Parathyroid adenoma (tissue), 2 donors: ENCODE measurements around the gene SLC25A26.

ENCODE experiments used
- H2AFZ ChIP-seq: fragments of 300-600 bp; sonication (generic); one replicate; pipeline ENCODE4 v1.7.0; 2017; ENCODE audit warnings: antibody characterized with exemption, mild to moderate bottlenecking
- H3K27ac ChIP-seq: fragments of 300-600 bp; sonication (generic); one replicate; pipeline ENCODE4 v1.7.0; 2017
- H3K27me3 ChIP-seq: fragments of 300-600 bp; sonication (generic); one replicate; pipeline ENCODE4 v1.7.0; 2017; ENCODE audit warnings: low read length; ENCODE audit not compliant: control insufficient read depth, insufficient read depth
- H3K36me3 ChIP-seq: fragments of 300-600 bp; sonication (generic); one replicate; pipeline ENCODE4 v1.7.0; 2017; ENCODE audit warnings: low read length; ENCODE audit not compliant: control insufficient read depth, insufficient read depth
- H3K4me1 ChIP-seq: fragments of 300-600 bp; sonication (generic); one replicate; pipeline ENCODE4 v1.7.0; 2017; ENCODE audit warnings: control low read depth
- H3K4me2 ChIP-seq: fragments of 300-600 bp; sonication (generic); one replicate; pipeline ENCODE4 v1.7.0; 2017; ENCODE audit warnings: low read length
- H3K4me3 ChIP-seq: fragments of 300-600 bp; sonication (generic); one replicate; pipeline ENCODE4 v1.7.0; 2017; ENCODE audit warnings: low read depth, low read length
- H3K79me2 ChIP-seq: fragments of 300-600 bp; sonication (generic); one replicate; pipeline ENCODE4 v1.7.0; 2017; ENCODE audit warnings: control low read depth
- H3K9ac ChIP-seq: fragments of 300-600 bp; sonication (generic); one replicate; pipeline ENCODE4 v1.7.0; 2017; ENCODE audit warnings: mild to moderate bottlenecking
- H3K9me3 ChIP-seq: fragments of 300-600 bp; sonication (generic); one replicate; pipeline ENCODE4 v1.7.0; 2017; ENCODE audit warnings: low read length; ENCODE audit not compliant: control insufficient read depth
- TF ChIP-seq, protein P1 (sequence below): fragments of 300-600 bp; sonication (generic); IDR thresholded peaks from one replicate; pipeline ENCODE4 v1.7.0; 2017; ENCODE audit warnings: antibody characterized with exemption, mild to moderate bottlenecking
- donor health status: primary hyperparathyroidism.

Gene SLC25A26

DNA sequence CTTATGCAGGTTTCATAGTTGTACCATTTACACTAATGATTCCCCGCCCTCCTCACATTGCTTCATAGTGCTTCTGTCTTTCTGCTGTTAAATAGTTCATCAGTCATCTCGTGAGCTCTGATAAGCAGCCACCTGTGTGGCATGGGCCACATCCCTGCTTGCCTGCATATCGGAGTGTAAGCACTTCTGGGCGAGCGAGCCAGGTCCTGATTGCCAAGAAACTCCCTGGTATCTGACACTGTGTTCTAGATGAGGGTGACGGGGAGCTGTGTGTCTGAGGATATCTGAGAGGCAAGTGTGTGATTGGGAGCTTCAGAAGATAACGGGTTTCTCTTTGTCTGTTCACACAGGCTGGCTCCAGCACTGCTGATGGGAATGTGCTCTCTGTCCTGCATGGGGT is 149.4 kb downstream of the SLC25A26 start:
- H3K27ac ChIP-seq: no peak overlapping the region
- no peaks in the 10 kb centered on the region for H3K79me2 ChIP-seq
- no peak overlapping the region for H3K4me3 ChIP-seq

DNA sequence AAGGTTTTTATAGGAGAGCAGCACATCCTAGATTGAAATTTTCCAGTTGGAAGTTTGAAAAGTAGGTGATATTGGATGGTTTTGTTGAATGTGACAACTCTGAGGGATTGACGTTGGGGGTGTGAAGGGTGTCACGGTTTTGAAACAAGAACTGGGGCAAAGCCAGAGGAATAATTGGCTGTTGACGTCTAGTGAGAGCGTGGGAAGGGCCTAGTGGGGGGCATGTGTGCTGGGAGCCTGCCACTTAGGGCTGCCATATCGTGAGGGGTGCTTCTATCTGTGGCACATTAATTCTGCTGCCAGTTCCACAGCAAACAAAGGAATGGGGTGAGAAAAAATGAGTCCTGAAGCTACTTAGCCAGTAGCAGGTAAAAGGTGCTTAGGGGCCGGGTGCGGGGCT is 150.6 kb downstream of the SLC25A26 start:
- H3K27me3 ChIP-seq: no peaks in the 10 kb centered on the region
- no peaks in the 10 kb centered on the region for H3K9me3 ChIP-seq
- no peak overlapping the region for H3K9ac ChIP-seq
- no peak overlapping the region for H3K4me3 ChIP-seq
- H3K4me1 ChIP-seq: no peaks in the 10 kb centered on the region
- TF ChIP-seq, protein P1, sequence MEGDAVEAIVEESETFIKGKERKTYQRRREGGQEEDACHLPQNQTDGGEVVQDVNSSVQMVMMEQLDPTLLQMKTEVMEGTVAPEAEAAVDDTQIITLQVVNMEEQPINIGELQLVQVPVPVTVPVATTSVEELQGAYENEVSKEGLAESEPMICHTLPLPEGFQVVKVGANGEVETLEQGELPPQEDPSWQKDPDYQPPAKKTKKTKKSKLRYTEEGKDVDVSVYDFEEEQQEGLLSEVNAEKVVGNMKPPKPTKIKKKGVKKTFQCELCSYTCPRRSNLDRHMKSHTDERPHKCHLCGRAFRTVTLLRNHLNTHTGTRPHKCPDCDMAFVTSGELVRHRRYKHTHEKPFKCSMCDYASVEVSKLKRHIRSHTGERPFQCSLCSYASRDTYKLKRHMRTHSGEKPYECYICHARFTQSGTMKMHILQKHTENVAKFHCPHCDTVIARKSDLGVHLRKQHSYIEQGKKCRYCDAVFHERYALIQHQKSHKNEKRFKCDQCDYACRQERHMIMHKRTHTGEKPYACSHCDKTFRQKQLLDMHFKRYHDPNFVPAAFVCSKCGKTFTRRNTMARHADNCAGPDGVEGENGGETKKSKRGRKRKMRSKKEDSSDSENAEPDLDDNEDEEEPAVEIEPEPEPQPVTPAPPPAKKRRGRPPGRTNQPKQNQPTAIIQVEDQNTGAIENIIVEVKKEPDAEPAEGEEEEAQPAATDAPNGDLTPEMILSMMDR: no peak
- no peak overlapping the region for H3K27ac ChIP-seq
- H3K79me2 ChIP-seq: no peaks in the 10 kb centered on the region
- H3K4me2 ChIP-seq: no peak overlapping the region
- H3K36me3 ChIP-seq: no peaks in the 10 kb centered on the region
- H2AFZ ChIP-seq: no peak overlapping the region

More for the DNA sequence above, 149.4 kb downstream of the SLC25A26 start:
- Histone ChIP-seq H3K9ac (no peak overlapping the region), H3K4me2 (no peak overlapping the region), H3K27me3 (no peaks in the 10 kb centered on the region), H2AFZ (no peak overlapping the region), H3K36me3 (no peaks in the 10 kb centered on the region), H3K4me1 (no peaks in the 10 kb centered on the region), H3K9me3 (no peaks in the 10 kb centered on the region)
- TF ChIP-seq, protein P1: no peak

DNA sequence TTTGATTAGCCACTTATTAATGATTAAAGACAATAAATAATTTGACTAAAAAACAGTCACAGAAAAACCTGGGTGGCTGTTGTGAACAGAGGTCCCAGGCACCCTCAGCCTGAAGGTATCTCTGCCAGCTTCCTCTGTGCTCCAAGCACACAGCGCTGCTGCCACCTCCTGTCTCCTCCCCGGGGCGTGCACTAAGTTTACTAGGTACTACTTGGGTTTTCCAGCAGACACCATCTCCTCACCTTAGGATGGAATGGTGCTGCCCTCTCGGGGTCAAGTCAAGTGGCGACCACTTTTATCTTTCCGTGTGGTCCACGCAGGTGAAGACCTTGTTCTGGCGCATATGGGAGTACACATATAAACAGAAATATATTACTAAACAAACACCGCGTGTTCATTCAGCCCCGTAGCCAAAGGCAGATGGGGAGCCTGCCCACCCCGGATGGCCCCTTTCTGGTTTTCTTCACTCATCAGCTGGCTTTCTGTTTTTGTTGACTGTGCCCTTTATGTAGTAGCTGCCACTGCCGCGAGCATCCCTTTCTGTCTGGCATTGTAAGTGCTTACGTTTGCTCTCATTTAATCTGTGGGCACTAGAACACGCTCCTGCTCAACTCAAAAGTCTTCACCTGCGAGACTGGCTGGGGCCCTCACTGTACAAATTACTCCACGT is 152.0 kb downstream of the SLC25A26 start:
- H2AFZ ChIP-seq: no peak overlapping the region
- H3K79me2 ChIP-seq: no peaks in the 10 kb centered on the region
- H3K27ac ChIP-seq: no peak overlapping the region
- no peaks in the 10 kb centered on the region for H3K27me3 ChIP-seq
- no peaks in the 10 kb centered on the region for H3K4me1 ChIP-seq
- TF ChIP-seq, protein P1: no peak
- no peak overlapping the region for H3K9ac ChIP-seq
- H3K4me3 ChIP-seq: no peak overlapping the region
- H3K4me2 ChIP-seq: no peak overlapping the region
- H3K36me3 ChIP-seq: no peaks in the 10 kb centered on the region
- no peaks in the 10 kb centered on the region for H3K9me3 ChIP-seq

DNA sequence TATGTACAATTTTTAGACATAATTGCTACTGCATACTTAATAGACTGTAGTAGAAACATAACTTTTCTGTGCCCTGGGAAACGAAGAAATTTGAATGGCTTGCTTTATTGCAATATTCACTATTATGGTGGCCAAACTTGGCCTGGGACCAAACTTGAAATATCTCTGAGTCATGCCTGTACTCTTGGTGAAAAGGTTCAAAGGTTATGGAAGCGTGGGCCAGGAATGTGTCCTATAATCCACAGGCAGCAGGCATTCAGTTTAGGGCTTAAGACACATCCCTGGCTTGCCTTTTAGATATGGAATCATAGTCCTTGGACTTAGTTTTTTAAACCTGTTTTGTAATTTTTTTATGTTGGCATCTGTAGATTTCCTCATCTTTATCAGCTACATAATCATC is 155.8 kb downstream of the SLC25A26 start:
- TF ChIP-seq, protein P1: no peak
- no peaks in the 10 kb centered on the region for H3K27me3 ChIP-seq
- H3K9me3 ChIP-seq: no peaks in the 10 kb centered on the region
- no peak overlapping the region for H2AFZ ChIP-seq
- no peak overlapping the region for H3K4me3 ChIP-seq
- H3K27ac ChIP-seq: no peak overlapping the region
- H3K4me1 ChIP-seq: no peaks in the 10 kb centered on the region
- no peaks in the 10 kb centered on the region for H3K79me2 ChIP-seq
- H3K9ac ChIP-seq: no peak overlapping the region
- no peak overlapping the region for H3K4me2 ChIP-seq
- H3K36me3 ChIP-seq: no peaks in the 10 kb centered on the region

DNA sequence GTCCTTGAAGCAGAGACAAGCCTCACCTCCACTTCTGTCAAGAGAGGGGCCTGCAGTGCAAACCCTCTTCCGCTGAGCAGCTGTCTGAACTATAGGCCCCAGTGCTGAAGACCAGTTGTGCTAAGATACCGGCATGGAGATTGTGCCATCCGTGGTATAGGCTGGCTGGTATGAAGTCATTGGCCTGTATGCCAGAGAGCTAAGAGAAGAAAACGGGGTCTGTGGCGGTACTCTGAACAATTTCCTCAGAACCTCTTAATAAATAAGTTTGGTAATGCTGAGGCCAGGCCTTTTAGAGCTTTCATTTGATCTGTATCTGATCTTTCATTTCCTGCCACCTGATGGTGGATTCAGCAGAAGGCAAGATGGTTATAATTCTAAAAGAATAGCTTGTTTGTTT is 157.0 kb downstream of the SLC25A26 start:
- H3K27ac ChIP-seq: no peak overlapping the region
- H3K4me1 ChIP-seq: no peaks in the 10 kb centered on the region
- no peak overlapping the region for H3K9ac ChIP-seq
- H3K9me3 ChIP-seq: no peaks in the 10 kb centered on the region
- H3K27me3 ChIP-seq: no peaks in the 10 kb centered on the region
- no peak overlapping the region for H3K4me2 ChIP-seq
- H3K4me3 ChIP-seq: no peak overlapping the region
- no peaks in the 10 kb centered on the region for H3K79me2 ChIP-seq
- no peaks in the 10 kb centered on the region for H3K36me3 ChIP-seq
- TF ChIP-seq, protein P1: no peak
- no peak overlapping the region for H2AFZ ChIP-seq
